Midbrain (tissue), 1 donor: ENCODE data around the gene GPC3.
A peak's percentile ranks its signal among the peaks of the same experiment; 100 is the strongest.

Experiments
- DNase-seq: peaks from one replicate; lab custom pipeline; 2025; lab: John Stamatoyannopoulos, UW

The GPC3 gene

DNA sequence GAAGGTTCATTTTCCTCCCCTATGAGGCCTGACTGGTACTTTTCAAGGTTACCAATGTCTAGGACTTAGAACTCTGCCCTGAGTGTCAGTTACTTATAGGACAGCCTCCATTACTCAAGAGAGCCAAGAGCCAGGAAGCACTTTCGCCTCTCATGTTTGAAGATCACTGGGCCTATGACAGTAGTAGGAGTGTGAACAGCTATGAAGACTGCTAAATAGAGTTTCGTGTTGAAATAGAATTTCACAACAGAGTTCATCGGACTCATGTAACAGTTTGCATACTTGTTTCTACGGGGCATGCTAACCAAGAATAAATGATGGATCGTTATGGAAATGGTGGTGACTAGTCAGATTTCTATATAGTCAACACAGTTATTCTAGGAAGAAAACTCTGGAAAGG, 472.3 kb downstream of the GPC3 start:
- no peak for DNase-seq

DNA sequence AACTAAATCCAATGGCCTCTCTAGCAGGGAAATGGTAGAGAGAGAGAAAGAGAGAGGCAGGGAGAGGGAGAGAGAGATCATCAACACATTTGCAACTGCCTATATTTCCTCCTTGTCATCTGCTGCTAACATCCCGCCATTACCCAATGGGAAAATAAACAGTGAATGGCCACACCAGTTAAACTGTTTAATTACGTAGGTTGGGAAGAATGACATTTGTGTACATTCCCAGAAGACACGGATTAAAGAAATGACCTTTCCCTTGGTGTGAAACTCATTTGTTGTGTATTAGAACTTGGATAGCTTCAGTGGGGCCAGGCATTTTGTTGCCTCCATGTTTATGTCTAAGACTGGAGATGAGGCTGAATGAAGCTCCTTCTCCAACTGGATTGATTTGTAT, 474.4 kb downstream of the GPC3 start:
- DNase-seq, result no peak

DNA sequence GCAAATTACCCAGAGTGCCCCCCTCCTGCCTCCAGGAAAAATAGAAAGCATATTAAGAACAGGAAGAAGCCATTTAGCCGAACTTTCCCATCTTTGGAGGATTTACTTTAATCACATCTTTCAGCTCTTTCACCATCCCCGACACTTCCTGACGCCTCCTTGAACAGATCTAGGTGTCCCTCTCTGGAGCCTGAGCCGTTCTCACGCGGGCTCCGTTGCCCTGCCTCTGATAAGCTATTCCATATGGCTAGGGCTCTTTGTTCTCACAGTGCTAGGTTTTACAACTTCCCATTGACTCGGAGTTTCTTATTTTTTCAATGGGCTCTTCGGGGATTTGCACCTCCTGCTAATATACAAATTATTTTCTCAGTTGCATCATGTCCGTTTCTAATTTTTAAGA, 488.0 kb downstream of the GPC3 start:
- DNase-seq, result no peak

DNA sequence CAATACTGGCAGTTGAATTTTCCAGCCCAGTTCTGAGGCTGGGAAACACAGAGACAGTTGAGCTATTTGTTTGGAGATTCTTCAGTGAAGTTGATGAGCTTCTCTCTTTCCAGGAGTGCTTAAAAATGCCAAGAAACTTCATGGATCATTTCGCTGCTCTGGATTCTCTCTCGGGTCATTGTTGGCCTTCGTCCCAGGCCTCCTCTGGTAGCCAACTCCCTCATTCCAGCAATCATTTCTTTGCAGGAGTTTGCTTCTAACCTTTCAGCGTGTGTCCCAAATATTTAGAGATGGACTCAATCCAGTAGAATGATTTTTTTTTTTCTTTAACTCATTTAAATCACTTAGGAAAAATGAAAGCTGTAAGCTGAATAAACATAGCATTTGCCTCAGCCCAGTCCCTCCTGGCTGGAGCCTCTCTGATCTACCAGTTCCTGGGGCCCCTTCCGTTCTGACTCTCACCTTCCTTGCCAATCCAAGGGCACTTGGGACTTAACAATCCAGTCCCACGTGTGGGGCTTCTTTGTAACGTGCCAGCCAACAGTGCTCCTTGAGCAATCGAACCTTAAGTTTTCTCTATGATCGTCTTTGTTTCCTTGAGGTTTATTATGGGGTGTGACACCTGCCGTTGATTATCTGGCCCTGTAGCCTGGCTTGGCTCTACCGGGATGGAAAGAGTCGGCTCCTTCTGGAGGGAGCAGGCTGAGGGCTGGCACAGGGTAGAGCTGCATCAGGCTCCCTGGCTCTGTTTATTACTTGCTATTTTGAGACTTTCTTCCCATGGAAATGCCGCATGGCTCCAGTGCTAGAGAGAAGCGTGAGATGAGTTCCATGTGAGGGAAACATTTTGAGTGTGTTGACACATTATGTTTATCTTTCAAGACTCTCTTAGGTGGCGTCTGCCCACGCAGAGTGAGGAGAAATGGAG, 489.7 kb downstream of the GPC3 start:
- peak; percentile 6 for DNase-seq

DNA sequence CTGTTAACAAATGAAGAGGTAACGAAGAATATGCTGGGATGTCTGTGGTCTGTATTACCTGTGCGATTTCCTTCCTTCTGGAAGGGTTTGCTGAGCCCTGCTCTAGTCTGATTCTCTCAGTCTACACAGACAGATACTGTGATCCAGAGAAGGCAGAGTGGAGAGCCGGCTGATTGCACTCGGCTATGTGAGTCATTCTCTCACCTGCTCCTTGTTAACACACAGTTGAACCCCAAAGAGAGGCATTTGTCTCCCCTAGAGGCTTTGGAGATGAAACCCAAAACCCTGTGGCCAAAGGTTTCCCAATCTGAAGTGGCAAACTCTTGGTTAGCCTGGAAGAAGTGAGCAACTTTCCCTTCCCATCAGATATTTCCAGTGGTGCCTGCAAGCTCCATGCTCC, 492.0 kb downstream of the GPC3 start:
- DNase-seq, result no peak

DNA sequence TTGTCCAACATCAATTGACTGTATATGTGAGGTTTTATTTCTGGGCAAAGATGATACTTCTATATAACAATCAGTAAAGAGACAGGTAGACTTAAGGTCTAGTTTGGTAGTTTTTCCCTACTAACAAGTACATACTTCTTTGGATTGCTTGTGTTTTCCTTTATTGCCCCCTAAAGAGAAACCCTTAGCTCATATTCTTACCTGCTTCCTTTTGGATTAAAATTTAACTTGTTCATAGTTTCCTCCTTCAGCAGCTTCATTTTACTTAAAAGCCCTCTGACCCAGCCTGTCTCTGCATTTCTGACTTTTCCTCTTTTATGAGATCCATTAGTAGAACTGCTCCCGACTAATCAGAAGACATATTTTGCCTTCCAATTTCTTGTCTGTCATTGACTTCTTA, 494.4 kb downstream of the GPC3 start:
- no peak for DNase-seq
